Measurements from ENCODE around the gene NFASC.

The NFASC gene

DNA sequence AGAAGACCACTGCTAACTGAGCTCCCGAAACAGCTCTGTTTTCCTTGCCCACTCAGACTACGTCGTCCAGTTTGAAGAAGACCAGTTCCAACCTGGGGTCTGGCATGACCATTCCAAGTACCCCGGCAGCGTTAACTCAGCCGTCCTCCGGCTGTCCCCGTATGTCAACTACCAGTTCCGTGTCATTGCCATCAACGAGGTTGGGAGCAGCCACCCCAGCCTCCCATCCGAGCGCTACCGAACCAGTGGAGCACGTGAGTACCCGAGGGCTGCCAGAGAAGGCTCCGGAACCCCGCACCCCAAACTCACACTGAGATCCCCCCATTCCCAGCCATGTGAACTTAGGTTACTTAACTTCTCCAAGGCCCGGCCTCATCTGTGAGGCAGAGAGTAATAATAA lies 108.6 kb downstream of the NFASC start:
- DNase-seq (ENCODE audit: extremely low read depth in 1 of 2, low read depth in 1 of 2) = no peak

DNA sequence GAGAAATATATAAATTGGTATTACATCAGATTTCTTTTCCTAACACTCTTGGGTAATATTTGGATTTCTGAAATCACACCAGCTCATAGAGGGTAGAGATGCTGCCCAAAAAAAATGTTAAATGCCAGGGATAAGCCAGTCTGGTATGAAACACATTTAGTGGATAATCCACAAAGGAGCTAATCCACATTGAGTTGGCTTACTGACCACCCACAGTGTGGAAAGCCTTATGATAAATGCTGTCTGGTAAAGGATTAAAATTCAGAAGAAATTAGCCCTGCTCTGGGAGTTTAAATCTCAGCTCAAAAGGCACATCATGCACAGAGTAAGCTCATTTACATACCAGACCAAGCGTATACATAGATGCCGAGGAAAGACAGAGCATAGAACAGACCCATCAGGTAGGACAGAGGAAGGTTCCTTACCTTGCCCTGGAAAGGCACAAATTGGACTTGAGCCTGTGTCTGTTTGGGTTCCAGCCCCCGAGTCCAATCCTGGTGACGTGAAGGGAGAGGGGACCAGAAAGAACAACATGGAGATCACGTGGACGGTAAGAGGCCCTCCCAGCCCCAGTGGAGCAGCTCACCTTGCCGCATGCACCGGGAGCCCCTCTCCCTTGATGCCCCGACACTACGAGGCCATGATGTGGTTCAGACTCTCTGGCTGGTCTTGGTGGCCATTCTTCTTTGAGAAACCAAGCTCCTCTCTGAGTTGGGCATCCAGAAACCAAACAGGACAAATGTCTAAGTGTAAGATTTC lies 109.4 kb downstream of the NFASC start:
- DNase-seq (ENCODE audit: extremely low read depth in 1 of 2, low read depth in 1 of 2) = no peak

DNA sequence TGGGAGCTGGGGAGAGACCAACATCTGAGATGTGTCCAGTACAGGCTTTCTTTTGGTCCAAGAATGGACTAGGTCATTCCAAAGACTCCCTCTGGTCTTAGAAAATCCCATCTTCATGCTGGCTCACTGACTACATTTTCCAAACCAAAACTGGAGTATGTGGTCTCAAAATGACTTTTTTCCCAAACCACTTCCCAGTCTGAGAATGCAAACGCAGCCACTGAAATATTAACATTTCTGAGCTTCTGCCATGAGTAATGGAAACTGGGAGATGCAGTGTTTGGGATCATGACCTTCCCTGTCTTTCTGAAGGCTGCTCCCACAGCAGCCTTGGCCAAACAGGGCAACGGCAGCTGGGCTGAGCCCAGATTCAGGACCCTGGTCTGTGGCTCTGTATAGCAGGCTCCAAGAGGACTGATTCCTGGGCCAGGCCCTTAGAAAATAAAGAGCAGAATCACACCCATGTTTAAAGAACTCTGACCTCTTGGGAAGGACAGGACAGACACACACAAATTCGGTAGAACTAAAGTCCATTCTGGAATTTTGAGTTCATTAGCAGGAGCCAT lies 110.3 kb downstream of the NFASC start:
- no peak for DNase-seq (ENCODE audit: extremely low read depth in 1 of 2, low read depth in 1 of 2)

DNA sequence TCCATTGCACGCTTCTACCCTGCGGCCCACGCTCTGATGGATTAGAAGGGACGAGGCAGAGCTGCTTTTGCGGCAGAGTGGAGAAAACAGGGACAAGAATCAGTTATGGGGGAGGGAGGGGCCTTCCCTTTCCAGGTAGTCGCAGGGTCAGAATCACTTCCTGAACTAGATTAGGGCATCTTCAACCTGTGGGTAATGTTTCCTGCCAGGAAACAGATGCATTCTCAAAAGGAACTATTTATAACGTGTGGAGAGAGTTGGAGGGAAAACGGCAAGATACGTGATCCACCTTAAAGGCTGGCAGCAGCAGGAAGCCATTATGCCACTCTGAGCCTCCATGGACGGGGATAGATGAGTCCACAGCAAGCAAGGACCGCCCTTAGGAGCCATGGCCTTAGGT lies 112.5 kb downstream of the NFASC start:
- no peak for DNase-seq (ENCODE audit: extremely low read depth in 1 of 2, low read depth in 1 of 2)

DNA sequence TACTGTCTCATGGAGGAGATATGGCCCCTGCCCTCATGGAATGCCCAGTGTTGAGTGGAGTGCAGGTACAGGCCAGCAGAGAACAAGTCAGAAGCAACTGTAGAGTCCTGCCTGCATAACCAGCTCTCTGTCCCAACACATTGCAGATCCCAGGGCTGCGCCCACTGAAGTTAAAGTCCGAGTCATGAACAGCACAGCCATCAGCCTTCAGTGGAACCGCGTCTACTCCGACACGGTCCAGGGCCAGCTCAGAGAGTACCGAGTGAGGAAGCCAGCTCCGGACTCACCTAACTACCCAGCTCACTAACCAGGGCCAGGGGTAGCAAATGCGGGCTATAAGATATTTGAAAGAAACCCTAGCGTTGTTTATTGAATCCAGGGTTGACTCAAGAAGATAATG lies 113.2 kb downstream of the NFASC start:
- DNase-seq (ENCODE audit: extremely low read depth in 1 of 2, low read depth in 1 of 2) = no peak

GRCh38 chr1:204984499-204984898 lies 113.8 kb downstream of the NFASC start:
- DNase-seq (ENCODE audit: extremely low read depth in 1 of 2, low read depth in 1 of 2) = no peak

- DNase-seq (ENCODE audit: extremely low read depth in 1 of 2, low read depth in 1 of 2) = no peak
These were observed 115.5 kb downstream of the NFASC start for GRCh38 chr1:204986181-204986580.

- no peak for DNase-seq (ENCODE audit: extremely low read depth in 1 of 2, low read depth in 1 of 2)
These were observed 117.0 kb downstream of the NFASC start for GRCh38 chr1:204987689-204988088.

GRCh38 chr1:204988196-204988595 lies 117.5 kb downstream of the NFASC start:
- DNase-seq (ENCODE audit: extremely low read depth in 1 of 2, low read depth in 1 of 2) = no peak

DNA sequence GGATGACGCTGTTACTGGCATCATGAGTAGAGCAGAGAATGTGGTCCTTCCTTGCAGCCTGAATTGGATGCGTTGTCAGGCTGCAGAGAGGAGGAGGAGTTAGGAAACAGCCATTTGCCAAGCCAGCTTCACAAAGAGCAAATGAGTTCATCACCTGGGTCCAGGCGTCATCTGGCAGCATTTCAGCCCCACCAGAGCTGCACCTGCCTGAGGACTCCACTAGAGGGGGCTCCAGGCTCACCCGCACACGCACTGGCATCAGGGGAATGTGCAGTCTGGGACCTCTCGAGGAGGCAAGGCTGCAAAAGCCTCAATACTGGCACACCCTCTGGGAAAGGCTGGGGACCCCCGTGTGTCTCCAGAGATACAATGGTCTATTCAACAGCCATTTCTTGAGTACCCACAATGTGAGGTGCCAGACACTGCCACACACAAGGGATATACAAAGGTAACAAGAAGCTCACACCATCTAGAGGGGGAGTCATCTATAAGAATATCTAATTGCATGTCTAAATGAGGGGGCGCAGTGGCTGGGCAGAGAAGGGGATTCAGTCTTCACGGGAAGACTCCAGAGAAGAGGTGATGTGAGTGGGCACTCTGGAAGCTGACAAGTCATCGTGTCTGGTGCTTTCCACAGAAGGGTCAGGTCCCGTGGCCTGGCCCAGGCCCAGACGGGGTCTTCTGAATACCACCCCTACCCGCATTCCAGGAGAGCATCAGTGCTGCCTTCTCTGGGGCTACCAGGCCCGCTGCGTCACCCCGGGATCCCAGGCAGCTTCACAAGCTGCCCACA lies 118.8 kb downstream of the NFASC start:
- DNase-seq (ENCODE audit: extremely low read depth in 1 of 2, low read depth in 1 of 2) = peak; percentile 27 to 37

GRCh38 chr1:204990059-204990664 lies 119.5 kb downstream of the NFASC start:
- DNase-seq (ENCODE audit: extremely low read depth in 1 of 2, low read depth in 1 of 2) = no peak

DNA sequence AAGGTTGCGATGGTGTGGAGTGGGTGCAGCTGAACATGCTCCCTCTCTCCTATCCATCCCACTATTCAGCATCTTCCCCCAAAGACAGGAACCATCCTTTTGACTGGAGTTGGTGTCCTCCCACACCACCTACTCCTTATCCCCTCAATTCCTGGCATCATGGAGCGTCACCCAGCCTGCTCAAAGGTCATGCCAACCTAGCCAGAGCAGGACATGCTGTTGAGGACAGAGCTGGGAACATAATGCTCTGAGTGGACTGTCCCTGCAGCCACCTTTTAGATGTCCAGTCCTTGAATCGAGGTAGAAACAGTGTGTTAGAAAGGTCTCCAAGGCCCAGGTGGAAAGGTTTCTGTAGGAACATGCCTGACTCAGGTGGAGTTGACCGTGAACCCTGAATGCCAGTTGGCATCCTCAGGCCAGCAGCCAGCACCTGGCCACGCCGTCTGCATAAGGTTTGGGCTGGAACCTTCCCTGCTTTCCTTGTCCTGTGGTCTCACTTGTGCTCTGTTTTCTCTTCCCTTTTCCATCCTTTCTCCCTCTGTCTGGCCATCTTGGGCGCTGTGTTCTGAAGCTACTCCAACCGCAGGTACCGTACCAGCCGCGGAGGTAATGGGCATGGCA lies 120.2 kb downstream of the NFASC start:
- no peak for DNase-seq (ENCODE audit: extremely low read depth in 1 of 2, low read depth in 1 of 2)

- no peak for DNase-seq (ENCODE audit: extremely low read depth in 1 of 2, low read depth in 1 of 2)
These were observed 120.7 kb downstream of the NFASC start for GRCh38 chr1:204991342-204991844.

DNA sequence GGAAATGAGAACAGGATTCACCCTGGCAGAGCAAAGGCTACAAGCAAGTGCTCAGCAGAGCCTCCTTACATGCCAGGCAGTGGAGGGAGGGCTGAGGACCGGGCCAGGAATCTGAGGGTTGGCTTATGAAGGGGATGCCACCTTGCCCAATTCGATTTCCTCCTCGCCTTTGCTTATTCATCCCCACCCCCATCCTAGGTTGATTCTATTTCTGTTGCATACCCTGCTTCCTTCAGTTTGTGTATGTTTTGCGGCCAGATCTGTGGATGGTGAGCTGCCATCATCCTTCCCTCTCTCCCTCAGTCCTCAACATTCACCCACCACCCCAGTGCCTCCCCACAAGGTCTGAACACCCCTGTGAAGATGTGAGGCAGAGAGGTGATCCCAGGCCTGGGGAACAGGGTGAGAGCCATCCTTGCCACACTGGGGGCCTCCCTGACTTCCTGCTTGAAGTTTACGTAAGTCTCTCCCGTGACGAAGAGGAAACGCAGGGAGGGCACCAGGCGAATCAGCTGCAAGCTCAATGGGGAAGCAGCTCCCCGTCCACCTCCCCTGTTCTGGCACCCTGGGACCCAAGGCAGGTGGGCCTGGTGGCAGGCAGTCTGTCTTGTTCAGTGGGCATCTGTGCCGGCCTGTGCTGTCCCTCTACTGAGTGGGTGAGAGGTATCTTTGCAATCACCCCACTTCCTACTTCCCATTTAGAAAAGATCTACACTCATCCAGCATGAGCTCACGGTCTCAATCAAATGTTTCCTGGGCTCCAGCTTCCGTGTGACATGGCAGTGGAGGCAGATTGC lies 121.7 kb downstream of the NFASC start:
- DNase-seq (ENCODE audit: extremely low read depth in 1 of 2, low read depth in 1 of 2) = peak in 1 of 2 donors; percentile 11

GRCh38 chr1:204992998-204993314 lies 122.3 kb downstream of the NFASC start:
- no peak for DNase-seq (ENCODE audit: extremely low read depth in 1 of 2, low read depth in 1 of 2)

DNA sequence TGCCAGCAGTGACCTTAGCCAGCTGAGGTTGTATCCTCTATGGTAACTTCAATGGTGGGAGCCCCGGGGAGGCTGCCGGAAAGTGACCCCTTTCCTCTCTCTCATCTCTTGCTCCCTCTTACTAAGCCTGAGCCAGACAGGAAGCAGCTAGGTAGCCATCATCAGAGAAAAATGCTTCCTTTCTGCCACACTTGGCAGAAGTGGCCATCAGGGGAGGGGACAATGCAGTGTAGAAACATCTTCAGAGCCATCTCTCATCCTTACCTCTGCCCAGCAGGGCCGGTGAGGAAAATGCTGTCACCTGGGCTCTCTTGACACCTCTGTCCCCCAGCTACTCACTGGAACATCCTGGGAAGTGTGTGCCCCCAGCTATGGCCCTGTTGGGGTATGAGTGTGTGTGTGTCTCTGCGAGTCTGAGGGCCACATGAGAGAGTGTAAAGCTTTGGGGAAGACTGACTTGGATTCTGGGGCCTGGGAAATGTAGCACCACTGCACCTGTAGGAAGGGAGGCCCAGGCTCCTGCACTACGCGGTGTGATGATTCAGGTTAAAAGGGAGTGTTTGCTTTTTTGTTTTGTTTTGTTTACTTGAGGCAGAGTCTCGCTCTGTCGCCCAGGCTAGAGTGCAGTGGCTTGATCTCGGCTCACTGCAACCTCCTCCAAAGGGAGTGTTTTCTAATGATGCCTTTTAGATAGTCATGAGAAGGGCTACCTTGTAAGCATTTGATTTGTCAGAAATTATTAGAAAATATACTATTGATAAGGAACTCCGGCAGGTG lies 123.6 kb downstream of the NFASC start:
- no peak for DNase-seq (ENCODE audit: extremely low read depth in 1 of 2, low read depth in 1 of 2)

- no peak for DNase-seq (ENCODE audit: extremely low read depth in 1 of 2, low read depth in 1 of 2)
These were observed 126.3 kb downstream of the NFASC start for GRCh38 chr1:204996981-204997380.

GRCh38 chr1:204997591-204998355 lies 127.1 kb downstream of the NFASC start:
- DNase-seq (ENCODE audit: extremely low read depth in 1 of 2, low read depth in 1 of 2) = no peak

GRCh38 chr1:205001162-205001561 lies 130.5 kb downstream of the NFASC start:
- DNase-seq (ENCODE audit: extremely low read depth in 1 of 2, low read depth in 1 of 2) = no peak

All from stimulated activated CD8-positive, alpha-beta memory T cell treated with anti-CD3 and anti-CD28 coated beads, Interleukin-7, amount 100 ng/mL, for 48 hours (primary cell).